HCT116 (cell line): ENCODE results near the gene PANK1. TPM values are rescaled to one million over a fixed set of nuclear protein-coding genes. Genes with fewer than 3 reads are reported as not detected.

Experiments
- ATAC-seq: fragments of 200-7000 bp; cut with Tn5 transposase; 2 replicates; pipeline ENCODE4 v1.9.1; 2020; ENCODE audit warnings: mild to moderate bottlenecking, moderate library complexity
- BruUV-seq: library from RNA; stranded (reverse); fragments of 400-500 nt; replicated peaks from 2 replicates; lab custom pipeline; 2021; lab: Mats Ljungman, UMichigan
- CTCF ChIA-PET: fragments of 300-600 bp; sonication (Branson Sonifier 250); formaldehyde crosslinking; loops from one replicate; lab custom pipeline; 2021; ENCODE audit warnings: antibody characterized with exemption; lab: Charles Lee
- POLR2A ChIA-PET: fragments of 300-600, 350-600 bp; sonication (Branson Sonifier 250); formaldehyde crosslinking; loops from one replicate; lab custom pipeline; 2021; ENCODE audit warnings: antibody characterized with exemption; lab: Charles Lee
- RAD21 ChIA-PET, 2 experiments: fragments of 300-600 bp; sonication (Branson Sonifier 250); formaldehyde crosslinking; loops; one replicate each; lab custom pipeline; 2023; ENCODE audit warnings: low total read pairs in 2 of 2; ENCODE audit not compliant: uncharacterized antibody in 2 of 2, unreplicated experiment in 2 of 2, low non-redundant PET in 1 of 2; lab: Charles Lee
- DNase-seq: peaks from one replicate; pipeline ENCODE4 v3.0.0-alpha.2; 2010; ENCODE audit warnings: low read depth, low spot score
- H2AFZ ChIP-seq: fragments of 200-600 bp; shearing (Covaris generic), sonication (generic); 2 replicates; pipeline ENCODE4 v1.6.1; 2017; ENCODE audit warnings: low read depth, mixed run types, mixed read lengths, antibody characterized with exemption, low read length; ENCODE audit not compliant: poor library complexity, severe bottlenecking
- H3K27ac ChIP-seq: 2 replicates; pipeline ENCODE4 v1.5.1; 2012; ENCODE audit warnings: low read depth, low read length
- H3K27me3 ChIP-seq: fragments of 200-600 bp; sonication (generic); 2 replicates; pipeline ENCODE4 v1.6.1; 2016; ENCODE audit warnings: mixed run types, low read length, mixed read lengths; ENCODE audit not compliant: insufficient read depth
- H3K36me3 ChIP-seq, 2 experiments: fragments of 200-500 bp in 1 of 2; fragments of 200-600 bp in 1 of 2; sonication (Bioruptor generic) in 1 of 2; sonication (generic) in 1 of 2; 2 replicates each; pipeline versions ENCODE4 v1.5.1 to v1.6.1; 2014 to 2016; ENCODE audit warnings: low read length in 2 of 2, inconsistent platforms in 1 of 2, mixed read lengths in 1 of 2, mixed run types in 1 of 2; ENCODE audit not compliant: insufficient read depth in 2 of 2, control insufficient read depth in 1 of 2
- H3K4me1 ChIP-seq, 2 experiments: fragments of 200-600 bp in 1 of 2; sonication (generic) in 1 of 2; 2 replicates each; pipeline versions ENCODE4 v1.5.1 to v1.6.1; 2012 to 2017; ENCODE audit warnings: low read length in 2 of 2, inconsistent platforms in 1 of 2, mild to moderate bottlenecking in 1 of 2, mixed read lengths in 1 of 2, mixed run types in 1 of 2, moderate library complexity in 1 of 2; ENCODE audit not compliant: insufficient read depth in 2 of 2, control insufficient read depth in 1 of 2
- H3K4me2 ChIP-seq: fragments of 200-600 bp; sonication (generic); 2 replicates; pipeline ENCODE4 v1.6.1; 2017; ENCODE audit warnings: mixed run types, low read length, mixed read lengths
- H3K4me3 ChIP-seq, 2 experiments: fragments of 200-600 bp in 1 of 2; sonication (generic) in 1 of 2; replicated peaks in 1 of 2; 2 replicates each; pipeline ENCODE4 v1.5.1; 2011 to 2016; ENCODE audit warnings: low read length in 2 of 2, control low read depth in 1 of 2, low read depth in 1 of 2, mild to moderate bottlenecking in 1 of 2, mixed read lengths in 1 of 2, mixed run types in 1 of 2
- H3K79me2 ChIP-seq: fragments of 200-600 bp; sonication (generic); 2 replicates; pipeline ENCODE4 v1.6.1; 2017; ENCODE audit warnings: mild to moderate bottlenecking, mixed run types, low read length, moderate library complexity, mixed read lengths; ENCODE audit not compliant: insufficient read depth
- H3K9ac ChIP-seq: fragments of 200-600 bp; sonication (generic); 2 replicates; pipeline ENCODE4 v1.6.1; 2016; ENCODE audit warnings: low read length, mixed read lengths
- H3K9me2 ChIP-seq: fragments of 200-600 bp; sonication (generic), shearing (Covaris generic); 2 replicates; pipeline ENCODE4 v1.6.1; 2017; ENCODE audit warnings: mixed run types, mild to moderate bottlenecking, moderate library complexity; ENCODE audit not compliant: insufficient read depth
- H3K9me3 ChIP-seq, 2 experiments: fragments of 200-500 bp in 1 of 2; fragments of 200-600 bp in 1 of 2; sonication (Bioruptor generic) in 1 of 2; sonication (generic) in 1 of 2; 2 replicates each; pipeline ENCODE4 v1.6.1; 2014 to 2017; ENCODE audit warnings: low read length in 2 of 2, mixed read lengths in 2 of 2, inconsistent platforms in 1 of 2, low read depth in 1 of 2, mild to moderate bottlenecking in 1 of 2, mixed run types in 1 of 2, moderate library complexity in 1 of 2; ENCODE audit not compliant: control insufficient read depth in 1 of 2, insufficient read depth in 1 of 2
- H4K20me1 ChIP-seq: fragments of 200-600 bp; sonication (generic), shearing (Covaris generic); 2 replicates; pipeline ENCODE4 v1.6.1; 2017; ENCODE audit warnings: mixed run types, mild to moderate bottlenecking, moderate library complexity; ENCODE audit not compliant: insufficient read depth
- ATF3 ChIP-seq: IDR thresholded peaks from 2 replicates; pipeline ENCODE4 v1.6.1; 2012
- CBX3 ChIP-seq: IDR thresholded peaks from 2 replicates; pipeline ENCODE4 v1.6.1; 2012; ENCODE audit warnings: low read depth
- CTCF ChIP-seq, 3 experiments: fragments of 200-600 bp in 1 of 3; sonication (generic) in 1 of 3; IDR thresholded peaks in 2 of 3; conservative IDR thresholded peaks in 1 of 3; 2 replicates each; pipeline ENCODE4 v1.5.1; 2012 to 2017; ENCODE audit warnings: low read depth in 2 of 3, low read length in 2 of 3, antibody characterized with exemption in 1 of 3, borderline replicate concordance in 1 of 3, control low read depth in 1 of 3, mild to moderate bottlenecking in 1 of 3, mixed read lengths in 1 of 3, mixed run types in 1 of 3, moderate library complexity in 1 of 3; ENCODE audit not compliant: insufficient read depth in 1 of 3
- EGR1 ChIP-seq: IDR thresholded peaks from 2 replicates; pipeline ENCODE4 v1.6.1; 2012; ENCODE audit warnings: low read depth
- EZH2 ChIP-seq: fragments of 200-600 bp; sonication (generic); IDR thresholded peaks from 2 replicates; pipeline ENCODE4 v1.6.1; 2017; ENCODE audit warnings: antibody characterized with exemption, mixed run types
- EZH2phosphoT487 ChIP-seq: fragments of 200-600 bp; IDR thresholded peaks from 2 replicates; pipeline ENCODE4 v1.6.1; 2018; ENCODE audit warnings: antibody characterized with exemption, borderline replicate concordance
- FOSL1 ChIP-seq: IDR thresholded peaks from 2 replicates; pipeline ENCODE4 v1.6.1; 2012; ENCODE audit warnings: low read depth
- JUND ChIP-seq: IDR thresholded peaks from 2 replicates; pipeline ENCODE4 v1.6.1; 2012
- MAX ChIP-seq: IDR thresholded peaks from 2 replicates; pipeline ENCODE4 v1.6.1; 2012
- POLR2A ChIP-seq: IDR thresholded peaks from 2 replicates; pipeline ENCODE4 v1.7.0; 2011; ENCODE audit warnings: borderline replicate concordance; ENCODE audit not compliant: insufficient read depth, insufficient read length; ENCODE audit errors: extremely low read depth
- RAD21 ChIP-seq: IDR thresholded peaks from 2 replicates; pipeline ENCODE4 v1.6.1; 2012; ENCODE audit warnings: low read depth, mild to moderate bottlenecking
- SIN3A ChIP-seq: IDR thresholded peaks from 2 replicates; pipeline ENCODE4 v1.6.1; 2012; ENCODE audit warnings: low read depth
- SP1 ChIP-seq: IDR thresholded peaks from 2 replicates; pipeline ENCODE4 v1.6.1; 2012; ENCODE audit warnings: low read depth
- TCF7L2 ChIP-seq: IDR thresholded peaks from 2 replicates; pipeline ENCODE4 v1.7.0; 2011; ENCODE audit warnings: borderline replicate concordance, inconsistent platforms; ENCODE audit not compliant: insufficient read depth, insufficient read length; ENCODE audit errors: extremely low read depth
- YY1 ChIP-seq: IDR thresholded peaks from 2 replicates; pipeline ENCODE4 v1.6.1; 2011; ENCODE audit warnings: low read length, low read depth, moderate library complexity, mild to moderate bottlenecking; ENCODE audit not compliant: insufficient replicate concordance; ENCODE audit errors: extremely low read depth
- ZBTB33 ChIP-seq: IDR thresholded peaks from 2 replicates; pipeline ENCODE4 v1.6.1; 2011; ENCODE audit warnings: mild to moderate bottlenecking, low read length, moderate library complexity; ENCODE audit not compliant: insufficient replicate concordance; ENCODE audit errors: extremely low read depth
- ZFX ChIP-seq: fragments of 450-650 bp; IDR thresholded peaks from 2 replicates; pipeline ENCODE4 v1.6.1; 2017
- ZNF274 ChIP-seq: fragments of 200-500 bp; sonication (Bioruptor generic); IDR thresholded peaks from 2 replicates; pipeline ENCODE4 v1.6.1; 2014; ENCODE audit warnings: mild to moderate bottlenecking, low read depth, low read length, inconsistent platforms
- intact Hi-C: fragments of 100-400 bp; cut with micrococcal nuclease; formaldehyde crosslinking; loops from 2 replicates; pipeline ENCODE4 v1.10.0; 2022
- total RNA-seq: library from RNA; stranded (reverse); gene quantifications from one replicate; pipeline ENCODE4 v1.2.1, GENCODE V29; 2021; ENCODE audit not compliant: unreplicated experiment

Gene PANK1
- total RNA-seq, 1 experiment from 2014 or later, result 6.4 TPM

GRCh38 chr10:89646889-89647657 lies 2.0 kb upstream of the PANK1 start:
- no peak for ATAC-seq
- H3K9me3 ChIP-seq, result no peaks in the 10 kb centered on the region; a peak in 1 of 4 replicates
- intact Hi-C loops, result no loop called here
- DNase-seq, result no peak
- H3K4me1 ChIP-seq, result peaks cover 8 to 27% of the 10 kb centered on the region in 2 experiments; a peak in 3 of 4 replicates
- ChIA-PET POLR2A (interaction anchor here (0.8 kb wide), 1 partner anchor 54 kb away, joined by 3 read pairs; the partner anchor contains the start of gene KIF20B), RAD21 (no interaction called here), CTCF (no interaction called here)
- peaks cover 16% of the 10 kb centered on the region for H3K79me2 ChIP-seq
- TF ChIP-seq ATF3 (no peak), MAX (no peak), FOSL1 (no peak), CBX3 (no peak), ZBTB33 (no peak), POLR2A (no peak), EZH2phosphoT487 (no peak), SP1 (no peak), TCF7L2 (no peak), EGR1 (no peak), RAD21 (no peak), JUND (no peak), ZFX (no peak), SIN3A (no peak), YY1 (no peak), ZNF274 (no peak), EZH2 (no peak), CTCF (IDR thresholded peaks at IDR 0.05 in 2 of 3, conservative IDR thresholded peaks at IDR 0.05 in 1 of 3; ENCODE audit: borderline replicate concordance in 1 of 3, insufficient read depth in 1 of 3, low read depth in 2 of 3, low read length in 2 of 3) (no peak)
- no peak overlapping the region for H3K27ac ChIP-seq
- no peaks in the 10 kb centered on the region for H3K36me3 ChIP-seq
- no peak overlapping the region for H3K4me3 ChIP-seq
- no peaks in the 10 kb centered on the region for H4K20me1 ChIP-seq
- H2AFZ ChIP-seq, result no peak overlapping the region
- no peak overlapping the region for H3K4me2 ChIP-seq
- no TSS peak for BruUV-seq
- no peak overlapping the region for H3K9ac ChIP-seq
- no peaks in the 10 kb centered on the region for H3K27me3 ChIP-seq
- H3K9me2 ChIP-seq, result no peaks in the 10 kb centered on the region
